ENCODE data around the gene TCHP. TPM values are rescaled to one million over a fixed set of nuclear protein-coding genes. Genes with fewer than 3 reads are reported as not detected.

Gene TCHP
- total RNA-seq, 1 donor: 11.5 TPM

GRCh38 chr12:109961201-109961600 lies 61.1 kb downstream of the TCHP start:
- TF ChIP-seq CTCF (IDR thresholded peaks at IDR 0.05; ENCODE audit: insufficient read depth, low read length): no peak
- DNase-seq (ENCODE audit: low read depth): no peak
- H3K4me3 ChIP-seq (ENCODE audit: low read depth, low read length): no peak overlapping the region

- no peak for TF ChIP-seq CTCF (IDR thresholded peaks at IDR 0.05; ENCODE audit: insufficient read depth, low read length)
- H3K4me3 ChIP-seq (ENCODE audit: low read depth, low read length): no peak overlapping the region
- DNase-seq (ENCODE audit: low read depth): no peak
Measured at GRCh38 chr12:109961612-109962011, 61.5 kb downstream of the TCHP start.

- no peak for TF ChIP-seq CTCF (IDR thresholded peaks at IDR 0.05; ENCODE audit: insufficient read depth, low read length)
- no peak overlapping the region for H3K4me3 ChIP-seq (ENCODE audit: low read depth, low read length)
- DNase-seq (ENCODE audit: low read depth): no peak
Measured at GRCh38 chr12:109962398-109962797, 62.3 kb downstream of the TCHP start.

- no peak overlapping the region for H3K4me3 ChIP-seq (ENCODE audit: low read depth, low read length)
- no peak for DNase-seq (ENCODE audit: low read depth)
- TF ChIP-seq CTCF (IDR thresholded peaks at IDR 0.05; ENCODE audit: insufficient read depth, low read length): no peak
Measured at GRCh38 chr12:109963330-109963729, 63.3 kb downstream of the TCHP start.

- peak; percentile 93 for DNase-seq (ENCODE audit: low read depth)
- no peak for TF ChIP-seq CTCF (IDR thresholded peaks at IDR 0.05; ENCODE audit: insufficient read depth, low read length)
- H3K4me3 ChIP-seq (ENCODE audit: low read depth, low read length): no peak overlapping the region
Measured at GRCh38 chr12:109963743-109964429, 63.8 kb downstream of the TCHP start.

GRCh38 chr12:109966546-109966945 lies 66.5 kb downstream of the TCHP start:
- no peak overlapping the region for H3K4me3 ChIP-seq (ENCODE audit: low read depth, low read length)
- no peak for TF ChIP-seq CTCF (IDR thresholded peaks at IDR 0.05; ENCODE audit: insufficient read depth, low read length)
- no peak for DNase-seq (ENCODE audit: low read depth)
